ENCODE data around the gene NFIC. TPM values are rescaled to one million over a fixed set of nuclear protein-coding genes. Genes with fewer than 3 reads are reported as not detected.

Gene NFIC
- total RNA-seq, 1 donor from 2014 or later, result 38.3 TPM

GRCh38 chr19:3513229-3514140, 147.1 kb downstream of the NFIC start:
- H3K27ac Mint-ChIP-seq (ENCODE audit: unreplicated experiment), result peak overlapping the region; percentile 41
- no peaks in the 10 kb centered on the region for H3K9me3 ChIP-seq (ENCODE audit: insufficient read depth, low read depth, low read length)
- no peak overlapping the region for H3K4me3 Mint-ChIP-seq (ENCODE audit: unreplicated experiment)
- H3K27ac ChIP-seq (ENCODE audit: low read depth, low read length), result peak overlapping the region; percentile 38
- no peak overlapping the region for H3K4me3 ChIP-seq (ENCODE audit: insufficient read depth, low read depth, low read length)
- no peak for TF ChIP-seq EZH2 (IDR thresholded peaks at IDR 0.05; ENCODE audit: insufficient read depth, low read length)
- TF ChIP-seq CTCF (IDR thresholded peaks at IDR 0.05; ENCODE audit: insufficient read depth, low read depth, low read length), result no peak
- H2AFZ ChIP-seq (ENCODE audit: low read depth, low read length), result no peak overlapping the region
- H3K9me3 Mint-ChIP-seq (ENCODE audit: unreplicated experiment), result no peaks in the 10 kb centered on the region
- peaks cover 32% of the 10 kb centered on the region for H3K4me1 ChIP-seq (ENCODE audit: insufficient read depth, low read length)
- H3K4me1 Mint-ChIP-seq (ENCODE audit: low read depth, unreplicated experiment), result peaks cover 31% of the 10 kb centered on the region
- no peaks in the 10 kb centered on the region for H3K27me3 ChIP-seq (ENCODE audit: insufficient read depth, low read length)
- H3K4me2 ChIP-seq (ENCODE audit: low read length), result no peak overlapping the region
- no peaks in the 10 kb centered on the region for H3K36me3 ChIP-seq (ENCODE audit: insufficient read depth, low read length)
- DNase-seq (ENCODE audit: low read depth) (no peak), FAIRE-seq (no peak)
- no peaks in the 10 kb centered on the region for H3K27me3 Mint-ChIP-seq (ENCODE audit: low read depth, unreplicated experiment)
- peaks cover 100% of the 10 kb centered on the region for H4K20me1 ChIP-seq (ENCODE audit: insufficient read depth, low read length)
- H3K36me3 Mint-ChIP-seq (ENCODE audit: low read depth, unreplicated experiment), result peaks cover 7% of the 10 kb centered on the region
- no peak overlapping the region for H3K9ac ChIP-seq (ENCODE audit: low read length)
- peaks cover 100% of the 10 kb centered on the region for H3K79me2 ChIP-seq (ENCODE audit: insufficient read depth, low read length)

DNA sequence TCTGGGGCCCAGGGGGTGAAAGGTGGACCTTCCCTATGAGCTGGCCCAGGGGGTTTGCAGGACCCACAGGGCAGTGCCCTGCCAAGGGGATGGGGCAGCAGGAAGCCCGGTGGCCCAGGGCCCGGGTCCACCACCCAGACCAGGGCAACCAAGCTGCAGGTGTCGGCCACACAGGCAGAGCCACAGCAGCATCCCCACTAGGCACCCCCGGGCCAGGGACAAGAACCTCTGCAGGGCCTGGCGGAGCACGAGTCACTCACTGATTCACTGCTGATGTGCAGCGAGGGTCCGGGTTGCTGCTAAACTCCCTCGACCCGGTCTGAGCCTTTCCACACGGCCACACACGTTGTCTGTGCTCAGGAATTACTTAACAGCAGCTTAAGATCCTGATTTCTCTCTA, 148.5 kb downstream of the NFIC start:
- no peaks in the 10 kb centered on the region for H3K27me3 Mint-ChIP-seq (ENCODE audit: low read depth, unreplicated experiment)
- DNase-seq (ENCODE audit: low read depth) (no peak), FAIRE-seq (no peak)
- Histone ChIP-seq H4K20me1 (ENCODE audit: insufficient read depth, low read length) (peaks cover 100% of the 10 kb centered on the region), H3K36me3 (ENCODE audit: insufficient read depth, low read length) (no peaks in the 10 kb centered on the region), H3K9ac (ENCODE audit: low read length) (peak overlapping the region; percentile 27), H3K4me3 (ENCODE audit: insufficient read depth, low read depth, low read length) (no peak overlapping the region), H3K27ac (ENCODE audit: low read depth, low read length) (no peak overlapping the region), H3K27me3 (ENCODE audit: insufficient read depth, low read length) (no peaks in the 10 kb centered on the region), H3K79me2 (ENCODE audit: insufficient read depth, low read length) (peaks cover 100% of the 10 kb centered on the region), H3K9me3 (ENCODE audit: insufficient read depth, low read depth, low read length) (no peaks in the 10 kb centered on the region), H3K4me2 (ENCODE audit: low read length) (no peak overlapping the region), H2AFZ (ENCODE audit: low read depth, low read length) (no peak overlapping the region), H3K4me1 (ENCODE audit: insufficient read depth, low read length) (peaks cover 18% of the 10 kb centered on the region)
- no peak overlapping the region for H3K4me3 Mint-ChIP-seq (ENCODE audit: unreplicated experiment)
- H3K4me1 Mint-ChIP-seq (ENCODE audit: low read depth, unreplicated experiment), result peaks cover 20% of the 10 kb centered on the region
- peaks cover 1% of the 10 kb centered on the region for H3K36me3 Mint-ChIP-seq (ENCODE audit: low read depth, unreplicated experiment)
- no peaks in the 10 kb centered on the region for H3K9me3 Mint-ChIP-seq (ENCODE audit: unreplicated experiment)
- no peak overlapping the region for H3K27ac Mint-ChIP-seq (ENCODE audit: unreplicated experiment)
- TF ChIP-seq CTCF (IDR thresholded peaks at IDR 0.05; ENCODE audit: insufficient read depth, low read depth, low read length), result no peak
- no peak for TF ChIP-seq EZH2 (IDR thresholded peaks at IDR 0.05; ENCODE audit: insufficient read depth, low read length)

Measured in astrocyte (in vitro differentiated cells and primary cell).